Ammon's horn (tissue), 1 donor: ENCODE results near the gene TARBP2.

Source experiments
- DNase-seq: peaks from one replicate; pipeline ENCODE4 v3.0.0-alpha.2; 2016; ENCODE audit warnings: low spot score

TARBP2 gene

DNA sequence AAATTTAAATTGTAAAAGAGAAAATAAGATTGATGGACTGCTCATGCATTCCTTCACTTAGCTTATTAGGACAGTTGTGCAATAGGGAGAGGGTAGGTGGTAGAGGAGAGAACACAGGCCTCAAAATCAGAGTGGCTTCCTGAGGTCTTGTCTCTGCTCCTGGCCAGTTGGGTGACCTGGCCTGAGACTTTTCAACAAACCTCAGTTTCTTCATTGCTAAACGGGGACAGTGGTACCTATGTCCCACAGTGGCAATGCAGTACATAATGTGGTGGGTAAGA, 4.4 kb upstream of the TARBP2 start:
- no peak for DNase-seq

DNA sequence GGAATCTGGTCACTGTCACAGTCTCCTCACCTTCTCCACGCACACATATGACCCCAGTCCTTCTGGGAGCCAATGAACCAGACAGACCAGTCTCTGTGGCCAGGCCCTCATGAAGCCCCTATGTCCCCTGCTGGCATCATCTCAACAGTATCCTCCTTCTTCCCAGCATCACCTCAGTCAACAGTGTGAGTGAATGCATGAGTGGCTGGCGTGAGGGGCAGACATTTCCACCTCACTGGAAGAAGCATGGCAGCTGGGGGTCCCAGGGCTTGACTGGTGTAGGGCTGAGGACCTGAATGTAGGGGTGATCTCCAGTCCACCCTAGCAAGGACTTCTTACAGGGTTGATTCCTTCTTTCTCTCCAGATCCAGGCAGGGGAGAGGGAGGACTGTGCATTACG, 3.6 kb upstream of the TARBP2 start:
- no peak for DNase-seq

DNA sequence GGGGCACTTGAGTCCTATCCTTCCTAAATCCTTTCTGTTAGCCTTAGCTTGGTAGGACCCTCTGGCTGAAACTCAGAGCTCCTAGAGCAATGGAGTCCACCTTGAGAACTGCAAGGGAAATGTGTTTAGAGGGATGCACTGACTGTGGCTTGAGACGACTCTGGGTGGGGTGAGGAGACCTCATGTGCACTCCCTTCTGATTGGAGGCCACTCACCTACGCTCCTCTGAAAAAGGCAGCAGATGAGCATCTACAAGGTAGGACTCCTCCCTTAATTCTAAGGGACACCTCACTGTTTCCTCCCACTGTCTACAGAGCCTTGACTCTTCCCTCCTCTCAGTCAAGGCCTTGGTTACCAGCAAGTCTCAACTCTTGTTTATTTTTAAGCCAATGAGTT, 2.9 kb upstream of the TARBP2 start:
- no peak for DNase-seq

DNA sequence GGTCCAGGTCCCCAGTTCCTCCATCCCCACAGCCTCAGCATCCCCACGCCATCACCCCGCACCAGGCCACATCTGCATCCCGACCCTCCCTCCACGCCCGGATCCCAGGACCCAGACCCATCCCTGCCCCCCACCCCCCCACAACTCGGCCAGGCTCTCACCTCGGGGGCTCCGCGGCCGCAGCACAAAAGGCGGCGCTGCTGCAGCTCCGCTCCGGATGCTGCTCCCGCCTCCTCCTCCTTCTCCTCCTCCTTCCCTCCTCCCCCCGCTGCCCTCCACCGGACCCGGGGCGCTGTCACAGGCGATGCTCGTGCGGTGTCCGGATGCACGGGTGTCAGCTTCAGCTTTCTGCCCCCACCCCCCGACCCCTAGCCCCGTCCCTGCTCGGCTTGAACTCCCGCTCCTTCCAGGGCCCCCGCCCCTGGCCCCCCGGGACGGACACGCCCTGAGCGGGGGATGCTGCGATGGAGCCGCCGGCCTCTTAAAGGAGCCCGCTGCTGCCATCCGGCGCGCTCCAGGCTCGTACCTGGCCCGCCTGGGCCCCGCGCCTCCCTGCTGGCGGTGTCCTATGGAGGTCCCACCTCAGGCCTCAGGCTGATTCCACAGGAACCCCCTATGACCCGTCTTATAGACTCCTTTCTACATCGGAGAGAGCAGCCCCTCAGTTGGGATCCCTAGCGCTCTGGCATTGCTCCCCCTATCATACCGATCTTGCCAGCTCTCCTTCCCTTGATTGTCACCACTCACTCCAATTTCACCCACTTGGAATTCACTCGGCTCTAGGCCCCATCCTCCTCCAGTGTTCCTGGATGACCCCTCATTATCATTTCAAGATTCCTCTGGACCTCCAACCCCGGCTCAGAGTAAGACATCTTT, 1.6 kb upstream of the TARBP2 start, which contains the start of gene MAP3K12:
Gene MAP3K12 (minus strand): TSS at position 193 of the 876 bp plus-strand sequence. CDS start 12,067 bp downstream, outside the sequence.
- peak; percentile 87 for DNase-seq

DNA sequence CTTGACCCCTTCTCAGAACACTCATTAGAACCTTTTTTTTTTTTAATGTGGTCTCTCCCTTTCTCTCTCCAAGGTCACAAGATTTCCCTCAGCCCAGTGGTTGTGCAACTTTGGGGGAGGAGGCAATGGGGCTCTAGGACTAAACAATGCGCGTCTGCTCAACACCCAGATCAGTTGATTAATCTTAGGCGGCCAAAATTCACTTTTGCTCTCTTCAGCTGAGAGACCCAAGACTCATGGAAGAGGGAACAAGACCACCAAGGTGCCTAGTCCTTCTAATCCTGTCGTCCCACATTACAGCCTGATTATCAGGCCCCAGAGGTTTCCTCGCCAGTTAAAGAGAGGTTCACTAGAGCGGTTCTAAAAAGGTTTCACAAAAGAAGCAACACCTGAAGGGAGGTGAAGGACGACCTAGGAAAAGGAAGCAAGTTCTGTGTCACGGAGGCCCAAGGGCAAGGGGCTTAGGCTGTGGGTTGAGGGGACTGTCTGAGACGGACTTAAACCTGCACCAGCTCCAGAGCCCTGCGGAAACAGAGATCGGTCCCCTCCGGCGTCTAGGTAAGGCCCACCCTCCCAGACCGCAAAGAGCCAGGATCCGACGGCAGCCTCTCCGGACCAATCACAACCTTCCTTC, 824 bp upstream of the TARBP2 start:
- peak; percentile 52 for DNase-seq

DNA sequence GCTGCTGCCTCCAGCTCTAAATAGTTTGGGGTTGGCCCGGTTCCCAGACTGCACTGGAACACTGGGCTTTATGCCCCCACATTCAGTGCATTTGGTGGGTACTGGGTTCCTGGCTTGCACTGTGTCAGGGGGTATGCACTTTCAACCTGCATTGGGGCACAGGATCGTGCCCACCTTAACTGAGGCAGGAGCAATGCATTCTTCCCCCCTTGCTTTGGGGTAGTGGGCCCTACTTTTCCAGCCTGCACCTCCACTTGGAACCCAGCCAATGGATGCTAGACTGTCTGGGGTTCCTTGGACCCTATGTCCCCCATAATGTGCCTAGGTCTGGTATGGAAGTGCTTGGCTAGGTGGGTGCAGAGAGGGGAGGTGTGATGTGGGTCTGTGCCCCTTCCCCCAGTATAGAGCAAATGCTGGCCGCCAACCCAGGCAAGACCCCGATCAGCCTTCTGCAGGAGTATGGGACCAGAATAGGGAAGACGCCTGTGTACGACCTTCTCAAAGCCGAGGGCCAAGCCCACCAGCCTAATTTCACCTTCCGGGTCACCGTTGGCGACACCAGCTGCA, 615 bp downstream of the TARBP2 start:
- DNase-seq, result no peak

DNA sequence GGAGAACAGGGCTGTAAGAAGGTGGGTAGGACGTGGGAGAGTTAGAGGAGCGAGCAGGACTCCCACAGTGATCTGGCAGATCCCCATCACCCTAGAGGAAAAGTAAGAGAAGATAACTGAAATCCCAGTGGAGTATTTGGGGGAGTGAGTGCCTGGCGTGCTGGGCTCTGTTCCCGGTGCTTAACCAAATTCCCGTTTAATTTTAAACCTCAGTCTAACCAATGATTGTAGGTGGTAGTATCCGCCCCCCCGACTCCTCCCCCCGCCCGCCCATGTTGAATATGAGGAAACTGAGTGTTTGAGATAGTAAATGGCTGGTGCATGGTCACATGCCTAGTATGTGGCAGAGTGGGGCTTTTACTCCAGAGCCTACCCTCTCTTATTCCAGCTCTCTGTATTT, 1.2 kb downstream of the TARBP2 start:
- DNase-seq, result no peak

DNA sequence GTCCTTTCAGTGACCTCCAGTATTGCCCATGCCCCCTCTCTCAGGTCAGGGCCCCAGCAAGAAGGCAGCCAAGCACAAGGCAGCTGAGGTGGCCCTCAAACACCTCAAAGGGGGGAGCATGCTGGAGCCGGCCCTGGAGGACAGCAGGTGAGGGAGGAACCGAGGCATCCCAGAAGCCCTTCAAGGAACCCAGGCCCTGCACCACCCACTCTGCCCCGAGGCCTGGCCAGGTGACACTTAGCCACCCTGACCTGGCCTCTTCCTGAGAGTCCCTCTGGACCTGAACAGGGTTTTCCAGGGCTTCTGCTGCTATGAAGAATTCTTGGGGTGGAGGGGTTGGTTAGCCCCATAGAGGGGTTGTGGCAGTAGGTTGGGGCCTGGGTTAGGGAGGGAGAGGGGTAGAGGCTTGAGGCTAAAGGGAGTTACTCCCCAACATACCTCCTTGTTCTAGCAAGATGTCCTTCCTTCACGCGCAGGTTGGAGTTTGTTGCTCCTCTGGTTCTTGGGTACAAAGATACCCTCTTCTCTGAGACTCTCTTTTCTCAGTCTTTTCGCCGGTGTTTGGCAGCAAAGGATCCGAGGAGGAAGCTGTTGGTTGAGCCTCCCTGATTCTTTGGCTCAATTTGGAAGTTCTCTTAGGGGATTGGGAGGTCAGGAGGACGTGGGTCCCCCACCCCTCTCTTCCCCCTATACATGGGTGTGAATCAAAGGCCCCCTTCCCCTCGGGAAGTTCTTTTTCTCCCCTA, 2.1 kb downstream of the TARBP2 start:
- DNase-seq, result no peak

DNA sequence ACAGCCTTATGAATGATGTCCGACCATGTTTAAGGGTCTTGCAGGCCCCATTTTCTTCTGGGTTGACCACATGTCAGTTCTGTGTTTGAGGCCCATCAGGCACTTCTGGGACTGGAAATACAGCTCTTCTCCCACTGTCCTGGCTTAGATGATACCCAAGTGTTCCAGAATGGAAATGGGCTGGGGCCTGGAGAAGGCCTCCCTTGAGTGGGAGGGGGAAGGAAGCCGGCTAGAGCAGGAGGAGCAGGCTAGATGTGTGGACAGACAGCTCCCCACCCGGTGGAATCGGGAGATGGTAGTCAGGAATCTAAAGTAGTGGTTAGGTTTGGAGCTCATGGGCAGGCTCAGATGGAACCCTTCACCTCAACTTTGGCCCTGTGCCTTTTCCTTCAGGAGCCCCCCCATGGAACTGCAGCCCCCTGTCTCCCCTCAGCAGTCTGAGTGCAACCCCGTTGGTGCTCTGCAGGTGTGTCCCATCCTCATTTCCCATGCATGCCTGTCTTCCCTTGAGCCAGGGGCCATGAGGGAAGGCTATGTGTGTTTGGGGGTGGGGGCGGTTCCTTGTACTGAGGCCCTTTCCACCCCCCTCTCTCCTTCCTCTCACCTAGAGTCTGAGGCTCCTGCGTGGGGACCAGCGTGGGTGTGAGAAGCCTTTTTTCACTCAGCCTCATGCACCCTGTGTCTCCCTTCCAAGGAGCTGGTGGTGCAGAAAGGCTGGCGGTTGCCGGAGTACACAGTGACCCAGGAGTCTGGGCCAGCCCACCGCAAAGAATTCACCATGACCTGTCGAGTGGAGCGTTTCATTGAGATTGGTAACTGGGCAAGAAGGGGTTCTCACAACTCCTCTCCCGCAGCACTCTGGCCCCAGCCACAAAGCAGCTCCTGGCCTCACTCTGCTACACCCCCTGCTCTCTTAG, 3.2 kb downstream of the TARBP2 start:
- no peak for DNase-seq

DNA sequence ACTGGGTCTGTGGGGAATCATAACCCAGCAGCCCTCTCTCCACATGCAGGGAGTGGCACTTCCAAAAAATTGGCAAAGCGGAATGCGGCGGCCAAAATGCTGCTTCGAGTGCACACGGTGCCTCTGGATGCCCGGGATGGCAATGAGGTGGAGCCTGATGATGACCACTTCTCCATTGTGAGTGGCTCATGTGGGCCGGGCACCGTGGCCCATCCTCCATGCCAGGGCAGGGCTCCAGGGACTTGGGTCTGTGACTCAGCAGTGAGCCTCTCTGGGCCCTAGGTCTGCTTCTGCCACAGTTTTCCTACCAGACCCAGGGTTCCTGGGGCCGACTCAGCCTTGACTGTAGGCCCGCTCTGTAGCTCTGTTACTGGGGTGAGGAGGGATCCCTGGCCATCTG, 4.0 kb downstream of the TARBP2 start:
- no peak for DNase-seq

DNA sequence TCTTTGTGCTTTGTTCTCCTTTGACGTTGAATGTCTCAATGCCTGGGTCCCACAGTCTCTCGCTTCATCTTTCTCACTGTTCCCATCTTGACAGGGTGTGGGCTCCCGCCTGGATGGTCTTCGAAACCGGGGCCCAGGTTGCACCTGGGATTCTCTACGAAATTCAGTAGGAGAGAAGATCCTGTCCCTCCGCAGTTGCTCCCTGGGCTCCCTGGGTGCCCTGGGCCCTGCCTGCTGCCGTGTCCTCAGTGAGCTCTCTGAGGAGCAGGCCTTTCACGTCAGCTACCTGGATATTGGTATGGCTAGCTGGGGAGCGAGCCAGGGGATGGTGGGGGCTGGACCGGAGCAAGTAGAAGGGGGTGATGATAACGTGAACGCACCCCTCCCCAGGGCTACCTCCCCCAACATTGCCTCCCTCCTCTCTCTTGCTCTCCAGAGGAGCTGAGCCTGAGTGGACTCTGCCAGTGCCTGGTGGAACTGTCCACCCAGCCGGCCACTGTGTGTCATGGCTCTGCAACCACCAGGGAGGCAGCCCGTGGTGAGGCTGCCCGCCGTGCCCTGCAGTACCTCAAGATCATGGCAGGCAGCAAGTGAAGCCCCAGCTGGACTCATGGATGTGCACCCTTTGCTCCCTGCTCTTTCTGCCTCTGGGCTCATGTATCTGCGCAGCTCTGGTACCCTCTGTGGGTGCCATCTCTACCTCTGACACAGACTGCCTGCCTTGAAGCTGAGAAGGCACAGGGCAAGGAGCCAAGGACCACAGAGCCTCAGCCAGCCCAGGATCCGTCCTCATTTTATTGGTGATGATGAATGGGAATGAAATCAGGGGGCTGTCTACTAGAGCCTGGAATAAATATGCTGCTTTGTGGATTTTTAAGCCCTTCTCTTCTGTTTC, 4.7 kb downstream of the TARBP2 start:
- no peak for DNase-seq

DNA sequence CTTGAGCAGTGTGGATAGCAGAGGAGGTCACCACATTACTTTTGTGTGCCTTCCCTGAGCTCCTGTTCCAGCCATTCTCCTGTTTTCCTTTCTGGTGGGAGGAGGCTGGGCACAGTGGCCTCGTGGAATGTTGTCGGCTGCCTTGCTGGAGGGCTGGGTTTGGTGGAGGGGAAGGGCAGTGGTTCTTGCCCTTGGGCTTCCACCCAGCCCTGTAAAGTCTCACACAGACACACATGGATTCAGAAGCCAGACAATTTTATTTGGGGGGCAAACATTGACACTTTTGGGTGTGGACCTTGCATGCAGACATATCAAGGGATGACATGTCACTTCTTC, 5.3 kb downstream of the TARBP2 start:
- no peak for DNase-seq

DNA sequence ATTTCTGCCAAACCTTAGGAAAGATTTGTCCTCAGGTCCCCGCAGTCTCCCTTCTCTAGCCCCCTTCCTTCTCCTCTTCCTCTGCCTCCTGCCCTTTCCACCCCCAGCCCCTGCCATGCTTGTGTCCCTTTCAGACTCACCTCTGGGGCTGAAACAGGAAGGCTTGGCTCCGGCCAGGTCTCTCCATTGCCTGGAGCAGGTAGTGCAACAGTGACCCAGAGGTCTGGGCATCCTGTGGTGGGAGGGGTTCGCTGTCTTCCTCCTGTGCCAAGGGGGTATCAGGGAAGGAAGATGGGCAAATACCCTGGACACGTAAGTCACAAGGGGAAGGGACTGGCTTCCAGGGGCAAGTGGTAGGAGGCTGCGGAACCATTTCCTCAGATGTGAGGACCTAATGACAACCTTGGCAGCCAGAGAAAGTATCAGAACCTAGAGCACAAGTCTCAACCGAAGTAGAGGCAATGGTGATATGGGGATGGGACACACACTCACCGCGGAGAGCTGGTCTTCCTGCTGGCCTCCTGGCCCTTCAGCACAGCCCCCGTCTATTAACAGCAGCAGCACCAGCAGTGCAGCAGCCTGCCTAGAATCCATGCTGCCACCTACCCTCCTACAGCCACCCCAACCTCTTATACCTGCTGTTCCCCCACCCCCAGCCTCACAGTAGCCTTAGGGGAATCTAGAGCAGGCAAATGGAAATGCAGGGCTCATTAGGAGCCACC, 6.0 kb downstream of the TARBP2 start, which contains the start of gene NPFF:
Gene NPFF (minus strand): TSS at position 604 of the 722 bp plus-strand sequence. CDS start 10 bp downstream, at position 594.
- DNase-seq, result no peak

DNA sequence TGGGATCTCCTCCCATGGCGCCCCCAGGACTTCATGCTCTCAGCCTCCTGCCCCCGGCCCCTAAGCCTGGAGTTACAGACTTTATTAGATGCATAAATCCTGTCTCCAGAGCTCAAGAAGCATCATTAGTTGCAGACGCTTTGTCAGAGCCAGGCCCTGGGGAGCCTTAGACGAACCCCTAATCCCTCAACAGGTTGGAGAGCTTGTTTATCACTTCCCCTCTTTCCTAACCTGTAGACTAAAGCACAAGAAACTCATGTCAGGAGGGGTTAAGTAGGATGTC, 6.5 kb downstream of the TARBP2 start:
- DNase-seq, result no peak

DNA sequence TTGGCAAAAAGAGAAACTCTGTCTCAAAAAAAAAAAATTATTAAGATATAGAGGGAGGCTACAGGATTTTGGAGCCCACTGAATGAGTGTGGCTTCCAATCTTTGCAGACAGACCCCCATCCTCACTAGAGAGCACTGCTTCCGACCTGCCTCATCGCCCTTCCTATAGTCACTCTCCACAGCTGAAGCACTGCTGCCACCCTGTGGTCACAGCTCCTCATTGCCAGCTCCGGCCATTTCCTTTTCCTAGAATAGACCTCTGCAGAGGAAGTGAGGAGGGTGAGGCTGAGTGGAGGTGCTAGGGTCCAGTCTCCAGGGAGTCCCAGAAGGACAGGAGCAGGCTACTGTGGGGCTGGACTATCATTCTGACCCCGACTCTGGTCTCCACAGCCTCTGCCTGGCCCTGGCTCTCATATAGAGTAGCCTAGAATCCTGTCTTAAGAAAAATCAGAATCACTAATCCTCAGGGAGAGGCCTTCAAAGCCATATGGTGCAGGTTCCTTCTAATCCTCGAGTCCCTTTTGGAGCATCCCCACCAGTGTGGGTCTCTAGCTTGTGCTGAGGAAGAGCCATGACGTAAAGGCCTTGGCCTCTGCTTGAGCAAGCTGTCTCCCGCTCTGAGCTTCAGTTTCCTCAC, 7.6 kb downstream of the TARBP2 start:
- peak; percentile 93 for DNase-seq

DNA sequence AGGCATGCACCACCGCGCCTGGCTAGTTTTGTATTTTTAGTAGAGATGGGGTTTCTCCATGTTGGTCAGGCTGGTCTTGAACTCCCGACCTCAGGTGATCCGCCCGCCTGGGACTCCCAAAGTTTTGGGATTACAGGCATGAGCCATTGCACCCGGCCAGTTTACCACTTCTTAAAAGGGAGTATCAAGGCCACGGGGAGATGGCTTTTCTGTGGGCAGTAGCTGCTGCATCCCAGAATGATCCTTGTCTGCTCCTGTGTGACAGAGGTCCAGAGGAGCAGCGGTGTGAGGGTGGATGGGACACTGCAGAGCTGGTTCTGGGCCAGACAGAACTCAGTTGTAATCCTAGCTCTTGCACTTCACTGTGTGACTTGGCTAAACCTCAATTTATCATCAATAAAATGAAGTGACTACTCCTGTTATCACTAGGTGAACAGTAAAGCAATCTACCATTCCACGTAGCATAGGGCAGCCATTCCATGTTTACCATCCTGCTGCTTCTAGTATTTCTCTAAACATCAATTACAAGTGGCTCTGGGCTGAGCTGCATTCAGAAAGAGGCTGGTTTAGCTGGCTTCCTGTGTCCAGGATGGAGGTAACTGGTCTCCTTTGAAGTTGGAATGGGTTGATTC, 9.2 kb downstream of the TARBP2 start:
- DNase-seq, result no peak

DNA sequence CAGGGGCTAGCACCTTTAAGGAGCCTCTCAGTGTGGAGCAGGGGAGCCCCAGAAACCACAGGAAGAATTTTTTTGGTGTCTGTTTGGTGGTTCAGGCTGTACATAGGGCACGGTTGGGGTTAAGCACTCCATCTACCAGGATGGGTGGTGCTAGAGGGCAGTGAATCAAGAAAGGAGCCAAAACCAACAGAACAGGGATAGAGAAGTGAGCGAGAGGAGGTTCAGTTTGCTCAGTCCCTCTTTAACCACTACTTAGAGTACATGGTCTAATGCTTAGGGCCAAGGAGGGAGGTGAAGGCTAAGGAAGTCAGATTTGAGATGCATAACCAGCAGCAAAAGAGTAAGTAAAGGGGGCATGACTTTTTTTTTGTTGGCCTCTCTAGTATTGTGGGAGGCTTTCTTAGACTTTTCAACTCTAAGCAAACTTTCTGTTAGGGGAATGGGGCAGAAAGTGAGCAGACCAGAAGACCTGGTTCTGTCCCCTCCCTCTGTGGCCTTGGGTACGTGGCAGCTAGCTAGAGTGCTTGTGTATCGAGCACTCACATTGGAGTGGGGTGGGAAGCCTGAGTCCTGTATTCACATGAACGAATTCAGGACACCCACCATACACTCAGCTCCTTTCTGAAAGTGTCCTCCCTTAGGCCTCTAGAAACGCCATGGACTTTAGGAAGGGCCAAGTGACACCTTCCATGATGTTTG, 12.8 kb downstream of the TARBP2 start:
- no peak for DNase-seq

DNA sequence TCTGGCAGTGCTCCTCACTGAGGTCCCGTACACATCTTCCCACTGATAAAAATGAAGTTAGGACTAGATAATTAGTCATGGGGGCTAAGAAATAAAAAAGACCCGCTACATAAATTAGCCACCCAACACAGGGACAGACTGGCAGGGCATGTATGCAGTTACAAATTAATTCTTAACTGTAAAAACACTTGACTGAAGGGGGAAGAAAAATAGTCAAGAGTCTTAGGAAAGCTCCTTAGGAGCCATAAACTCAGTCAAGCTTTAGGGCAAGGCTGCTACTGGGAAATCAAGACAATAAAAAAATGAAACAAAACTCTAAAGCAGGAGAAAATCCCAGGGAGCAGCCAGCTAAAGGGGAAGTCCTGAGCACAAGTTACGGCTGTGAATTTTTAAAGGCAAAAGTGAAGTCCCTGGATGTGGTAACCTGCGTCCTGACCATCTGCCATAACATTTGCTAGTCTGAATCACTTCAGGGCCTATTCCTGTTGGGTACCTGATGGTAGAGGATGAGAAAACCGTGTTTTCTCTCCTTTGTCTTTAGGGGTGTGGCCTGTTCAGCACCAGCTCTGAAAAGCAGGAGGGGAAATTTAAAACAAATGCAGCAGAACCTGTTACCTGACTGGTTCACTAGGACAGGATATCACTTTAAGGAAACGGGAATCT, 13.7 kb downstream of the TARBP2 start:
- DNase-seq, result no peak
